Osteoblast (primary cell): Measurements from ENCODE around the gene FLT1. TPM values are rescaled to one million over a fixed set of nuclear protein-coding genes. Genes with fewer than 3 reads are reported as not detected.

Experiments
- DNase-seq: peaks from one replicate; pipeline ENCODE4 v3.0.0; 2011; ENCODE audit warnings: low spot score, mixed read lengths; ENCODE audit not compliant: insufficient read length; ENCODE audit errors: missing footprints
- H2AFZ ChIP-seq: 2 replicates; pipeline ENCODE4 v1.6.0; 2011; ENCODE audit warnings: mild to moderate bottlenecking, low read length
- H3K27ac ChIP-seq: 2 replicates; pipeline ENCODE4 v1.5.1; 2011; ENCODE audit warnings: mild to moderate bottlenecking, low read depth, low read length, moderate library complexity
- H3K27me3 ChIP-seq: 2 replicates; pipeline ENCODE4 v1.6.0; 2012; ENCODE audit warnings: mild to moderate bottlenecking, control low read depth, inconsistent platforms, low read length, moderate library complexity; ENCODE audit not compliant: insufficient read depth
- H3K36me3 ChIP-seq: 2 replicates; pipeline ENCODE4 v1.5.1; 2011; ENCODE audit warnings: mild to moderate bottlenecking, low read length, control low read depth, moderate library complexity; ENCODE audit not compliant: insufficient read depth
- H3K4me1 ChIP-seq: 2 replicates; pipeline ENCODE4 v1.5.1; 2011; ENCODE audit warnings: mild to moderate bottlenecking, low read length, control low read depth, moderate library complexity; ENCODE audit not compliant: insufficient read depth
- H3K4me2 ChIP-seq: 2 replicates; pipeline ENCODE4 v1.6.0; 2011; ENCODE audit warnings: mild to moderate bottlenecking, low read length; ENCODE audit not compliant: insufficient read depth
- H3K4me3 ChIP-seq: fragments of 200-600 bp; sonication (generic); 3 replicates; pipeline ENCODE4 v1.5.1; 2012; ENCODE audit warnings: mild to moderate bottlenecking, low read length, inconsistent platforms; ENCODE audit not compliant: insufficient read depth
- H3K79me2 ChIP-seq: 2 replicates; pipeline ENCODE4 v1.6.0; 2012; ENCODE audit warnings: mild to moderate bottlenecking, low read length, control low read depth, inconsistent platforms; ENCODE audit not compliant: insufficient read depth
- H3K9me3 ChIP-seq: 2 replicates; pipeline ENCODE4 v1.5.1; 2011; ENCODE audit warnings: low read depth, low read length, control low read depth
- H4K20me1 ChIP-seq: 2 replicates; pipeline ENCODE4 v1.6.0; 2012; ENCODE audit warnings: mild to moderate bottlenecking, low read length, control low read depth; ENCODE audit not compliant: insufficient read depth
- CTCF ChIP-seq: IDR thresholded peaks from 2 replicates; pipeline ENCODE4 v1.5.1; 2011; ENCODE audit warnings: mild to moderate bottlenecking, low read depth, low read length, moderate library complexity; ENCODE audit errors: extremely low read depth
- total RNA-seq: library from RNA; depleted of rRNA; stranded (reverse); fragments of >200 nt; gene quantifications from 2 replicates; pipeline ENCODE4 v1.2.3, GENCODE V29; 2012

Gene FLT1
- total RNA-seq, 1 donor, result not detected

DNA sequence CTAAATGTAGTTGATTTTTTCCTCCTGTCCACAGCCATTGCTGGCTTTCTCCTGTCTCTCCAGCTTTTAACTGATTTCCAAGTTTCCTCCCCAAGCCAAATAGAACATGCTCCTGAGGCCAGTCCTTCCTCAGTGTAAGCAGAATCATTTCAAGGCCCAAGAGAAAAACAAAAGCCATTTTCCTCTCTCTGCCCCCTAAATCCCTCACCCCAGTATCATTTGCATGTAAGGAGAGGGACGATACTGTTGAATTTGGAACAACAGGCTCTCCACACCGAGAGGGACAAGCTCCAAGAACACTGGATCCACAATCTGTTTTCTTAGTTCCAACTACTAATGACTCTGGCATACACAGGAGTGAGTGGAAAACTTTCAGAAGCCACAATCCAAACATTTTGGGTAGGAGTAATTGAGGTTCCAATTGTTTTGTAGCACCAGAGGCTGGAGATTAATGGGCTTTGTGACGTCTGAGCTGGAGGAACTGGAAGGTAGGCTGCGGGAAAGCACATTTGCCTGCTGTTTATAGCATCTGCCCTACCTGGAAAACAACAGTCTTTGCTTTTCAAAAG is 156.8 kb downstream of the FLT1 start:
- H3K27me3 ChIP-seq, result no peaks in the 10 kb centered on the region
- H3K4me3 ChIP-seq, result peak overlapping the region; percentile 4
- H3K36me3 ChIP-seq, result no peaks in the 10 kb centered on the region
- no peak for TF ChIP-seq CTCF
- no peaks in the 10 kb centered on the region for H3K79me2 ChIP-seq
- H3K9me3 ChIP-seq, result no peaks in the 10 kb centered on the region
- DNase-seq, result no peak
- no peaks in the 10 kb centered on the region for H4K20me1 ChIP-seq
- no peak overlapping the region for H2AFZ ChIP-seq
- peak overlapping the region; percentile 1 for H3K4me2 ChIP-seq
- H3K4me1 ChIP-seq, result peaks cover 42% of the 10 kb centered on the region
- H3K27ac ChIP-seq, result peak overlapping the region; percentile 73

DNA sequence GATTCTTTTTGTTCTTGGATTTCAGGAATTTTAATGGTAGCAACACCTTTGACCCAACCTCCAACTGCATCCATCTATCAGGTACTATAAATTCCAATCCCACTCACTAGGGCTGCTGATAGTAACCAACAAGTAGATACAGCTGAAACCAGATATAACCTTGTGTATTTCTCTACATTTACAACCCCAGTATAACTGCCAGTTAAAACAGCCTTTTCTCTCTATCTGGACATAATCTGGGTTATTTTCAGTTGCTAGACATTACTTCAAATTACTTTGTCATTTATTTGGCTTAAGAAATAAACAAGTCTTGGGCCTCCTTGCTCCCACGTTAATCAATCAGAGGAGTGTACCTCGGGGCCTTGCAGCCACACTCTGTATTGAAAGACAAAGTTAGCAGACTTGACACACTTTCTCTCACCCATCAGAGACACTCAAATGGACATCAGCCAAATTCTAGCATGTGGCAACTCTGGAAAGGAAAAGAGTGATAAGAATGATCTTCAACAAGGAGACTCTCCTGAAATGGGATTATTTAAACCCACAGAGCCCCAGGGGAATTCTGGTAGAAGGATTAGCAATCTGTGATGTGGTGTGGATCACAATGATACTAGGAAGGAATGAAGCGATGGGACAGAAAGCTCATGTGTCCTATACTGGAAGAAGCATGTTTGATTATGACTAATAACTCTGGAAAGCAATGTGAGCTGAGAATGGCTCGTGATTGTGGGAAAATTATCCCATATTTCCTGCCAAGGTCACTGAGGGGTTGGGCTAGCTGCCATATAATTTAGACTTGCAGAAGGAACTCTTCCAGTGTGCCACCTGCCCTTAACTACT is 157.5 kb downstream of the FLT1 start:
- no peaks in the 10 kb centered on the region for H3K79me2 ChIP-seq
- no peaks in the 10 kb centered on the region for H3K36me3 ChIP-seq
- no peak overlapping the region for H2AFZ ChIP-seq
- DNase-seq, result peak; percentile 80
- no peaks in the 10 kb centered on the region for H3K27me3 ChIP-seq
- H3K9me3 ChIP-seq, result no peaks in the 10 kb centered on the region
- no peaks in the 10 kb centered on the region for H4K20me1 ChIP-seq
- H3K4me1 ChIP-seq, result peaks cover 42% of the 10 kb centered on the region
- H3K27ac ChIP-seq, result peak overlapping the region; percentile 73
- no peak for TF ChIP-seq CTCF
- H3K4me3 ChIP-seq, result peak overlapping the region; percentile 4
- H3K4me2 ChIP-seq, result peak overlapping the region; percentile 1

- H3K79me2 ChIP-seq, result no peaks in the 10 kb centered on the region
- no peak for TF ChIP-seq CTCF
- no peaks in the 10 kb centered on the region for H3K27me3 ChIP-seq
- H3K9me3 ChIP-seq, result no peaks in the 10 kb centered on the region
- no peak overlapping the region for H3K4me3 ChIP-seq
- H4K20me1 ChIP-seq, result no peaks in the 10 kb centered on the region
- no peak overlapping the region for H3K4me2 ChIP-seq
- no peak for DNase-seq
- H3K4me1 ChIP-seq, result peaks cover 42% of the 10 kb centered on the region
- no peak overlapping the region for H3K27ac ChIP-seq
- no peaks in the 10 kb centered on the region for H3K36me3 ChIP-seq
- H2AFZ ChIP-seq, result no peak overlapping the region
Measured at GRCh38 chr13:28336193-28336657, 158.7 kb downstream of the FLT1 start.

DNA sequence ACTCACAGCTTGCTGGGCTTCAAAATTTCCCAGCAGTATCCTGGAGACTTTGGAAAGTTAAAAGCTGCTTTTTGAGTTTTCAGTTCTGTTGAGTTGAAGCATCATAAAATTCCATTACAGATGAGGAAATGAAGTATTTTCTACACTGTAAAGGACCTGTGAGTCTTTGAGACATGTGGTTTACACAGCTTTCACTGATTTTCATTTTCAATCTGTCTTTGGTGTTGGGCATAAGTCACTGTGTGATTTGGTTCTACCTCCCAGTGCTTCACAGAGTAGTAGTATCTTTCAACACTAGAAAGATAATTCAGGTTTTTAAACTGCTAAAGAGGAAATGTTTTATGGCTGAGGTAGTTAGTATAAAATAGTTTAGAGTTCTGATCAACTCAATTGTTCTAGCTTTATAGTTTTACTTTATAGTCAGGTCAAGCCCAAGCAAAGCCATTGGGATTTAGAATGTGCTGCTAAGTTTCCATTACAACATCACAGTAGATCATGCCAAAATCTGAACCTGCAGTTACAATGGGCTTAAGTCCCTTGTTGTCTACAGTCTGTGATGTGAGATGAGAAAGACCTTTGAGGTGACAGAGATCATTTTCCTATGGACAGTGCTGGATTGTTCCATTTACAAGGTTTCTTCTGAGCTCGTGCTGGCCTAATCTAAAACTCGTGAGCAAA is 161.6 kb downstream of the FLT1 start:
- Histone ChIP-seq H3K9me3 (no peaks in the 10 kb centered on the region), H3K27me3 (no peaks in the 10 kb centered on the region), H3K27ac (no peak overlapping the region), H3K4me1 (peaks cover 31% of the 10 kb centered on the region), H3K4me3 (no peak overlapping the region), H2AFZ (no peak overlapping the region), H3K79me2 (no peaks in the 10 kb centered on the region), H4K20me1 (no peaks in the 10 kb centered on the region), H3K4me2 (no peak overlapping the region), H3K36me3 (no peaks in the 10 kb centered on the region)
- DNase-seq, result no peak
- no peak for TF ChIP-seq CTCF
